ENCODE data around the gene PPP1R3D. TPM values are rescaled to one million over a fixed set of nuclear protein-coding genes. Genes with fewer than 3 reads are reported as not detected.
"Not testable (repeated sequence)": the region's sequence is repeated elsewhere in the genome, so short reads cannot be mapped to it uniquely, and the experiment has no call there.

PPP1R3D gene
- total and polyA plus RNA-seq, 2 donors = 3.2 to 7.2 TPM

DNA sequence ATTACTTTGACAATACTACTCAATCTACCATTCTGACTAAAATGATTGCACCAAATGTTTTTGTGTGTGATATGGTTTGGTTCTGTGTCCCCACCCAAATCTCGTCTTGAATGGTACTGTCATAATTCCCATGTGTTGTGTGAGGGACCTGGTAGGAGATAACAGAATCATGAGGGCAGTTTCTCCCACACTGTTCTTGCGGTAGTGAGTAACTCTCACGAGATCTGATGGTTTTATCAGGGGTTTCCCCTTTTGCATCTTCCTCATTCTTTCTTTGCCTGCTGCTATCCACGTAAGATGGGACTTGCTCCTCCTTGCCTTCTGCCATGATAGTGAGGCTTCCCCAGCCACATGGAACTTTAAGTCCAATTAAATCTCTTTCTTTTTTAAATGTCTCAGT is 27.5 kb downstream of the PPP1R3D start:
- 85% methylated on average over 4 of the region's 4 CpGs for WGBS
- no peaks in the 10 kb centered on the region for H3K9me3 ChIP-seq (ENCODE audit: control insufficient read depth in 2 of 2, insufficient read depth in 1 of 2, low read length in 1 of 2)
- H3K36me3 ChIP-seq (ENCODE audit: control insufficient read depth in 2 of 2, insufficient read depth in 2 of 2, low read length in 1 of 2) = no peaks in the 10 kb centered on the region
- no peak overlapping the region for H3K4me3 ChIP-seq (ENCODE audit: low read length in 2 of 2)
- no peak for DNase-seq (ENCODE audit: low read depth in 6 of 9, low spot score in 9 of 9)
- no peaks in the 10 kb centered on the region for H3K4me1 ChIP-seq (ENCODE audit: control insufficient read depth in 2 of 2, insufficient read depth in 2 of 2, low read length in 2 of 2)
- no peak overlapping the region for H3K27ac ChIP-seq (ENCODE audit: low read depth in 1 of 2, low read length in 1 of 2)
- H3K27me3 ChIP-seq (ENCODE audit: control insufficient read depth in 2 of 2, insufficient read depth in 1 of 2, low read length in 1 of 2) = no peaks in the 10 kb centered on the region

DNA sequence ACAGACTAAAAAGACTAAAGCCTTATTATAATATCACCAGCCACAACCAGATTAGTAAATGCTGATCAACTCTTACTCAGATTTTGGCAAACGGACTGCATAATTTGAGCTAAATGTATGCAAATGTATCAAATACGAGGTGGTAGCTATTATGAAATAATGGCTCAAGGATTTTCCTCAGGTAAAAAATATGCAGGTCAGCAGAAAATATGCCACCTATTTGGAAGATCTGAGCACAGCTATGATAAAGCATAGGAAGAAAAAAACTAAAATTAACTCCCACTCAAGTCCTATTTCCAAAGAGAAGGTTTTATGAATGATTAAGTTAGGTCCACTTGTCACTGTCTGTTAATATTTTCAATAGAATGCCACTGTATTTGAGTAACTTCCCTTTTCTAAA is 29.1 kb downstream of the PPP1R3D start:
- no peaks in the 10 kb centered on the region for H3K36me3 ChIP-seq (ENCODE audit: control insufficient read depth in 2 of 2, insufficient read depth in 2 of 2, low read length in 1 of 2)
- H3K4me1 ChIP-seq (ENCODE audit: control insufficient read depth in 2 of 2, insufficient read depth in 2 of 2, low read length in 2 of 2) = no peaks in the 10 kb centered on the region
- no peaks in the 10 kb centered on the region for H3K27me3 ChIP-seq (ENCODE audit: control insufficient read depth in 2 of 2, insufficient read depth in 1 of 2, low read length in 1 of 2)
- no peaks in the 10 kb centered on the region for H3K9me3 ChIP-seq (ENCODE audit: control insufficient read depth in 2 of 2, insufficient read depth in 1 of 2, low read length in 1 of 2)
- H3K27ac ChIP-seq (ENCODE audit: low read depth in 1 of 2, low read length in 1 of 2) = no peak overlapping the region
- H3K4me3 ChIP-seq (ENCODE audit: low read length in 2 of 2) = no peak overlapping the region
- WGBS = 97% methylated on average over 2 of the region's 2 CpGs
- DNase-seq (ENCODE audit: low read depth in 6 of 9, low spot score in 9 of 9) = no peak

DNA sequence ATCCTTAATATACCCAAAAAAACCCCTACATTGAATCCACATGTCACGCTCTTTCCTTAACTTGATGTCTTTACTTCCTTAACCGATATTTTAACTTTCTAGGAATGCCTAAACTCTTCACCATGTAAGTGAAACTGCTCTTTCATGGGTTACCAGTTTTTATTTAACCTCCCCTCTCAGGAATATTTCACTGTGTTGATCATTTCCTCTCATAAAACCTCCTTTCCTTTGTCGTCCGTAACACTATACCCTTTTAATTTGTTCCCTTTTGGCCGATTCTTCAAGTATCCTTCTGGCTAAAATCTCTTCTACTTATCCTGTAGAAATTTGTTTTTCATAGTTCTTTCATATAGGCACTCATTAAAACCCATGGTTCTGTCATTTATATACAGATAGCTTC is 31.2 kb downstream of the PPP1R3D start:
- WGBS = 96% methylated on average over 5 of the region's 5 CpGs
- H3K36me3 ChIP-seq (ENCODE audit: control insufficient read depth in 2 of 2, insufficient read depth in 2 of 2, low read length in 1 of 2) = no peaks in the 10 kb centered on the region
- H3K27ac ChIP-seq (ENCODE audit: low read depth in 1 of 2, low read length in 1 of 2) = no peak overlapping the region
- no peaks in the 10 kb centered on the region for H3K27me3 ChIP-seq (ENCODE audit: control insufficient read depth in 2 of 2, insufficient read depth in 1 of 2, low read length in 1 of 2)
- no peaks in the 10 kb centered on the region for H3K4me1 ChIP-seq (ENCODE audit: control insufficient read depth in 2 of 2, insufficient read depth in 2 of 2, low read length in 2 of 2)
- H3K9me3 ChIP-seq (ENCODE audit: control insufficient read depth in 2 of 2, insufficient read depth in 1 of 2, low read length in 1 of 2) = no peaks in the 10 kb centered on the region
- H3K4me3 ChIP-seq (ENCODE audit: low read length in 2 of 2) = no peak overlapping the region
- DNase-seq (ENCODE audit: low read depth in 6 of 9, low spot score in 9 of 9) = no peak

DNA sequence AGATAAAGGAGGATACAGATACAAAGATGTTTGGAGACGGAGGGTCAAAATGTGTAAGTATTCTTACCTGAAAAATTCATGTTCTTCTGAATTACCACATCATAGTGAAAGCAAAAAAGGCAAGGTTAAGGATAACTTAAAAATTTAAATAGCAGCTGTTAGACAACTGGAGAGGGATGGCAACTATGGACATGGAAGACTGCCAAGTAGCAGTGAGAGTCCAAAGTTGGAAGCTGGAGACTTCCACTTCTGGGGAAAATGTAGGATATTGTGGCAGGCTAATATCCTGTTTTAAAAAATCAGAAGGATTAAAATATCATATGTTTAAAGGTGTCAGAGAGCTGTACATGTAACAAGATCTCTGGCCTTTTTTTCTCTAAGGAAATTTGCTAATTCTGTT is 36.5 kb downstream of the PPP1R3D start:
- H3K36me3 ChIP-seq (ENCODE audit: control insufficient read depth in 2 of 2, insufficient read depth in 2 of 2, low read length in 1 of 2) = no peaks in the 10 kb centered on the region
- H3K4me3 ChIP-seq (ENCODE audit: low read length in 2 of 2) = no peak overlapping the region
- no peak overlapping the region for H3K27ac ChIP-seq (ENCODE audit: low read depth in 1 of 2, low read length in 1 of 2)
- H3K4me1 ChIP-seq (ENCODE audit: control insufficient read depth in 2 of 2, insufficient read depth in 2 of 2, low read length in 2 of 2) = no peaks in the 10 kb centered on the region
- WGBS = 96% methylated on average over 1 of the region's 1 CpG
- H3K9me3 ChIP-seq (ENCODE audit: control insufficient read depth in 2 of 2, insufficient read depth in 1 of 2, low read length in 1 of 2) = no peaks in the 10 kb centered on the region
- H3K27me3 ChIP-seq (ENCODE audit: control insufficient read depth in 2 of 2, insufficient read depth in 1 of 2, low read length in 1 of 2) = no peaks in the 10 kb centered on the region
- DNase-seq (ENCODE audit: low read depth in 6 of 9, low spot score in 9 of 9) = no peak

DNA sequence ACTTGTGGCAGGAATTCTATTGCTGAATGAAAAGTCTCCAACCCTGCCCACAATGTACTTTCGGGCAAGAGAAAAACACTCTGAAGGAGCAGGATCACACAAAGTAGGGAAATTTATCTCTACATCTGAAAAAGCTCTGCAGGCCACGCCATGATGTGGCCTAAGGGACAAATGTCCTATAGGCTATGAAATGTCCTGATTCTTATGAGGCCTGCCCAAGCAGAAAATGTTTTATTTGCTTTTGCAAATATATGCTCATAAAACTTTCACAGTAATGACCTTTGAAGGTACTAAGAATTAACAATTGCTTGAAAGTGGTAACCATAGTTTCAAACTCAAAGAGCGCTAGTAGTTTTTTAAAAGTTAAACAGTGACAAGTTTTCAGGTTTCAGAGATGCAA is 37.6 kb downstream of the PPP1R3D start:
- no peak overlapping the region for H3K4me3 ChIP-seq (ENCODE audit: low read length in 2 of 2)
- 97% methylated on average over 3 of the region's 3 CpGs for WGBS
- no peaks in the 10 kb centered on the region for H3K36me3 ChIP-seq (ENCODE audit: control insufficient read depth in 2 of 2, insufficient read depth in 2 of 2, low read length in 1 of 2)
- no peaks in the 10 kb centered on the region for H3K27me3 ChIP-seq (ENCODE audit: control insufficient read depth in 2 of 2, insufficient read depth in 1 of 2, low read length in 1 of 2)
- DNase-seq (ENCODE audit: low read depth in 6 of 9, low spot score in 9 of 9) = no peak
- H3K4me1 ChIP-seq (ENCODE audit: control insufficient read depth in 2 of 2, insufficient read depth in 2 of 2, low read length in 2 of 2) = no peaks in the 10 kb centered on the region
- H3K9me3 ChIP-seq (ENCODE audit: control insufficient read depth in 2 of 2, insufficient read depth in 1 of 2, low read length in 1 of 2) = no peaks in the 10 kb centered on the region
- H3K27ac ChIP-seq (ENCODE audit: low read depth in 1 of 2, low read length in 1 of 2) = no peak overlapping the region

DNA sequence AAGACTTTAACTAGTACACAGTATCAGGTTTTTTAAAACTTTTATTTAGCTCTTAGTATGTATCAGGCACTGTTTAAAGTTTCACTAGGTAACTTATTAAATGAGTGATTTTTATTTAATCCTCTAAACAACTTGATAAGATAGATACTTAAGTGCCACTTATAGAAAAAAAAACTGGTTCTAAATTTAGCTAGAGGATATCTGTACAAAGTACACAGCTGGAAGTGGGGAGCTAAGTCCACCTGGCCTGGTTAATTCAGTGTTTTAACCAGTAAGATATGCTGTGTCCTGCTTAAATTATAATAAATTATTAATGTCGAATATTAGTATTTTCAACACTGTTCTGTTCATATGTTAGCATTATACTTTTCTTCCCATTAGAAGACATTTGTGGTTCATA is 44.2 kb downstream of the PPP1R3D start:
- no peak overlapping the region for H3K27ac ChIP-seq (ENCODE audit: low read depth in 1 of 2, low read length in 1 of 2)
- H3K9me3 ChIP-seq (ENCODE audit: control insufficient read depth in 2 of 2, insufficient read depth in 1 of 2, low read length in 1 of 2) = no peaks in the 10 kb centered on the region
- H3K36me3 ChIP-seq (ENCODE audit: control insufficient read depth in 2 of 2, insufficient read depth in 2 of 2, low read length in 1 of 2) = no peaks in the 10 kb centered on the region
- no peak for DNase-seq (ENCODE audit: low read depth in 6 of 9, low spot score in 9 of 9)
- no peaks in the 10 kb centered on the region for H3K4me1 ChIP-seq (ENCODE audit: control insufficient read depth in 2 of 2, insufficient read depth in 2 of 2, low read length in 2 of 2)
- H3K4me3 ChIP-seq (ENCODE audit: low read length in 2 of 2) = no peak overlapping the region
- no peaks in the 10 kb centered on the region for H3K27me3 ChIP-seq (ENCODE audit: control insufficient read depth in 2 of 2, insufficient read depth in 1 of 2, low read length in 1 of 2)
- WGBS = 95% methylated on average over 1 of the region's 1 CpG

DNA sequence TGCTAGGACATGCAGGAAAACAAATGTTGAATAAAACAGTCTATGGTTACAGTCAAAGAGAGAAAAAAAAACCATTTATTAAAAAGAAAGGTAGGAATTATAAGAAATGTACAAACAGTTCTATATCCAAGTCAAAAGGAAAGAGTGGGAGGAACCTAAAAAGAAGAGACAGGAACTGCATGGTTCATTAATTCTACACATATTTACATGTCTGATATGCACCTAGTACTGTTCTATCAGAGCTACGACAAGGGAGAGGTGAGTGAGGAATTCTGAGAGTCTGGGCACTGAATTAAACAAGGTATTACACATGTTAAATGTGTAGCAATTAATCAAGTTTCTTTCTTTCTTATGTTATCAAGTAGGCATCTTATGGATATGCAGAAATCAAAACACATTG is 48.5 kb downstream of the PPP1R3D start:
- H3K27me3 ChIP-seq (ENCODE audit: control insufficient read depth in 2 of 2, insufficient read depth in 1 of 2, low read length in 1 of 2) = no peaks in the 10 kb centered on the region
- no peaks in the 10 kb centered on the region for H3K9me3 ChIP-seq (ENCODE audit: control insufficient read depth in 2 of 2, insufficient read depth in 1 of 2, low read length in 1 of 2)
- no peak overlapping the region for H3K27ac ChIP-seq (ENCODE audit: low read depth in 1 of 2, low read length in 1 of 2)

DNA sequence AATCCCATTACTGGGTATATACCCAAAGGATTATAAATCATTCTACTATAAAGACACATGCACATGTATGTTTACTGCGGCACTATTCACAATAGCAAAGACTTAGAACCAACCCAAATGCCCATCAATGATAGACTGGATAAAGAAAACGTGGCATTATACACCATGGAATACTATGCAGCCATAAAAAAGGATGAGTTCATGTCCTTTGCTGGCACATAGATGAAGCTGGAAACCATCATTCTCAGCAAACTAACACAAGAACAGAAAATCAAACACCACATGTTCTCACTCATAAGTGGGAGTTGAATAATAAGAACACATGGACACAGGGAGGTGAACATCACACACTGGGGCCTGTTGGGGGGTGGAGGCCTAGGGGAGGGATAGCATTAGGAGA is 50.1 kb downstream of the PPP1R3D start:
- not testable (repeated sequence) for H3K27ac ChIP-seq (ENCODE audit: low read depth in 1 of 2, low read length in 1 of 2); DNase-seq (ENCODE audit: low read depth in 6 of 9, low spot score in 9 of 9); H3K9me3 ChIP-seq (ENCODE audit: control insufficient read depth in 2 of 2, insufficient read depth in 1 of 2, low read length in 1 of 2); H3K27me3 ChIP-seq (ENCODE audit: control insufficient read depth in 2 of 2, insufficient read depth in 1 of 2, low read length in 1 of 2); H3K4me1 ChIP-seq (ENCODE audit: control insufficient read depth in 2 of 2, insufficient read depth in 2 of 2, low read length in 2 of 2); H3K36me3 ChIP-seq (ENCODE audit: control insufficient read depth in 2 of 2, insufficient read depth in 2 of 2, low read length in 1 of 2); H3K4me3 ChIP-seq (ENCODE audit: low read length in 2 of 2)
- 78% methylated on average over 2 of the region's 2 CpGs for WGBS

More for the DNA sequence above, 48.5 kb downstream of the PPP1R3D start:
- no peaks in the 10 kb centered on the region for H3K4me1 ChIP-seq (ENCODE audit: control insufficient read depth in 2 of 2, insufficient read depth in 2 of 2, low read length in 2 of 2)
- no peaks in the 10 kb centered on the region for H3K36me3 ChIP-seq (ENCODE audit: control insufficient read depth in 2 of 2, insufficient read depth in 2 of 2, low read length in 1 of 2)
- no peak overlapping the region for H3K4me3 ChIP-seq (ENCODE audit: low read length in 2 of 2)
- no peak for DNase-seq (ENCODE audit: low read depth in 6 of 9, low spot score in 9 of 9)
- 88% methylated on average over 1 of the region's 1 CpG for WGBS

DNA sequence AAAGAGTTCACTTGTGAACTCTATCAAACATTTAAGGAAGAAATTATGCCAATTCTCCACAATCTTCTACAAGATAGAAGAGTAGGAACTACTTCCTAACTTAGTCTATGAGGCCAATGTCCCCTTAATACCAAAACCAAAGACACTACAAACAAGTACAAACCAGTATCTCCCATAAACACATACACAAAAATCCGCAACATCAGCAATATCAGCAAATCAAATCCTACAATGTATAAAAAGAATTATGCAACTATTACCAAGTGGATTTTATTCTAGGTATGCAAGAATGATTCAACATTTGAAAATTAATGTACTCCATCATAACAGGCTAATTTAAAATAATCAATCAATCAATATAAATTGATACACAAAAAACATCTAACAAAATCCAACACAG is 52.1 kb downstream of the PPP1R3D start:
- no peaks in the 10 kb centered on the region for H3K4me1 ChIP-seq (ENCODE audit: control insufficient read depth in 2 of 2, insufficient read depth in 2 of 2, low read length in 2 of 2)
- DNase-seq (ENCODE audit: low read depth in 6 of 9, low spot score in 9 of 9) = no peak
- H3K27ac ChIP-seq (ENCODE audit: low read depth in 1 of 2, low read length in 1 of 2) = no peak overlapping the region
- H3K27me3 ChIP-seq (ENCODE audit: control insufficient read depth in 2 of 2, insufficient read depth in 1 of 2, low read length in 1 of 2) = no peaks in the 10 kb centered on the region
- no peak overlapping the region for H3K4me3 ChIP-seq (ENCODE audit: low read length in 2 of 2)
- H3K36me3 ChIP-seq (ENCODE audit: control insufficient read depth in 2 of 2, insufficient read depth in 2 of 2, low read length in 1 of 2) = no peaks in the 10 kb centered on the region
- no peaks in the 10 kb centered on the region for H3K9me3 ChIP-seq (ENCODE audit: control insufficient read depth in 2 of 2, insufficient read depth in 1 of 2, low read length in 1 of 2)
- 93% methylated on average over 1 of the region's 1 CpG for WGBS
